BE2C (cell line): Measurements from ENCODE around the gene JUNB.

Source experiments
- DNase-seq: peaks from one replicate; pipeline ENCODE4 v3.0.0-alpha.2; 2020
- H3K27me3 ChIP-seq: fragments of 250-450 bp; sonication (Bioruptor Pico); 2 replicates; pipeline ENCODE4 v1.5.1; 2020; ENCODE audit warnings: mild to moderate bottlenecking
- H3K36me3 ChIP-seq: fragments of 250-450 bp; sonication (Bioruptor Pico); 2 replicates; pipeline ENCODE4 v1.5.1; 2020; ENCODE audit warnings: mild to moderate bottlenecking
- H3K4me1 ChIP-seq: fragments of 250-450 bp; sonication (Bioruptor Pico); 2 replicates; pipeline ENCODE4 v1.5.1; 2020
- H3K4me3 ChIP-seq: 2 replicates; pipeline ENCODE4 v1.5.1; 2011; ENCODE audit warnings: low read depth, low read length
- H3K9me3 ChIP-seq: fragments of 250-450 bp; sonication (Bioruptor Pico); 2 replicates; pipeline ENCODE4 v1.5.1; 2020
- TF ChIP-seq, protein P1 (sequence below): IDR thresholded peaks from 2 replicates; pipeline ENCODE4 v1.5.1; 2012; ENCODE audit warnings: mild to moderate bottlenecking, low read depth, low read length

Gene JUNB

DNA sequence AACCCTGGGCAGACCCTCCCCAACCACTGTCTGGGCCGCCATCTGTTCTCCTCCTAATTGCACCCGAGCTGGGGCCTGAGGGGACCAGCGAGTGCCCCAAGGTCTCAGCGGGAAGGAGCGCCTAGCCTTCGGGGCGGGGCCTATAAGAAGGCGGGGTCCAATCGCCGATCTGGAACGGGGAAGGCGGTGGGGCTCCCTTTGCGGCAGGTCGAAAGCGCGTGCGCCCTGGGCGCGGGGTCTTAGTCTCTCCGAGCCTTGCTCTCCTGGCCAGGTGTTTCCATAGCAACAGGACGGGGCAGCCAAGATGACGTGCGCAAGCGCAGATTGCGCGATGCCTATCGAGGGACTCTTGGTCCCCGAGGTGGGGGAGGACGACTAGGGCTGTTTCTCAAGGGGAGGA is 49.8 kb downstream of the JUNB start:
- DNase-seq = peak; percentile 93
- no peaks in the 10 kb centered on the region for H3K27me3 ChIP-seq
- H3K9me3 ChIP-seq = no peaks in the 10 kb centered on the region
- H3K4me1 ChIP-seq = peaks cover 16% of the 10 kb centered on the region
- TF ChIP-seq, protein P1, sequence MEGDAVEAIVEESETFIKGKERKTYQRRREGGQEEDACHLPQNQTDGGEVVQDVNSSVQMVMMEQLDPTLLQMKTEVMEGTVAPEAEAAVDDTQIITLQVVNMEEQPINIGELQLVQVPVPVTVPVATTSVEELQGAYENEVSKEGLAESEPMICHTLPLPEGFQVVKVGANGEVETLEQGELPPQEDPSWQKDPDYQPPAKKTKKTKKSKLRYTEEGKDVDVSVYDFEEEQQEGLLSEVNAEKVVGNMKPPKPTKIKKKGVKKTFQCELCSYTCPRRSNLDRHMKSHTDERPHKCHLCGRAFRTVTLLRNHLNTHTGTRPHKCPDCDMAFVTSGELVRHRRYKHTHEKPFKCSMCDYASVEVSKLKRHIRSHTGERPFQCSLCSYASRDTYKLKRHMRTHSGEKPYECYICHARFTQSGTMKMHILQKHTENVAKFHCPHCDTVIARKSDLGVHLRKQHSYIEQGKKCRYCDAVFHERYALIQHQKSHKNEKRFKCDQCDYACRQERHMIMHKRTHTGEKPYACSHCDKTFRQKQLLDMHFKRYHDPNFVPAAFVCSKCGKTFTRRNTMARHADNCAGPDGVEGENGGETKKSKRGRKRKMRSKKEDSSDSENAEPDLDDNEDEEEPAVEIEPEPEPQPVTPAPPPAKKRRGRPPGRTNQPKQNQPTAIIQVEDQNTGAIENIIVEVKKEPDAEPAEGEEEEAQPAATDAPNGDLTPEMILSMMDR = no peak
- H3K4me3 ChIP-seq = peak overlapping the region; percentile 58
- H3K36me3 ChIP-seq = peaks cover 10% of the 10 kb centered on the region; the same call in 1 of the 2 replicates

DNA sequence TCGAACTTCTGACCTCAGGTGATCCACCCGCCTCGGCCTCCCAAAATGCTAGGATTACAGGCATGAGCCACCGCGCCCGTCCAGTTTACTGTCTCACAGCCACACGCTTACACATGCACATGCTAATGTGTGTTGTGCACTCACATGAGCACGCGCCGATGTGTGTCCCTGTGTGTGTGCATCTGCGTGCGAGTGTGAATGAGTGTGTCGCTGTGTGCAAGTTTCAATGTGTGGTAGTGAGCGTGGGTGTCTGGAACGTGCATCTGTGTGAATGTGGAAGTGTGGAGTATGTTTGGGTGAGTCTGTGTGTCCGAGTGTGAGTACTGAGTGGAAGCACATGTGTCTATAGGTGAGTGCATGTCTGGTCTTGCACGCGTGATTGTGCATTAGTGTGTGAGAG is 51.2 kb downstream of the JUNB start:
- Histone ChIP-seq H3K9me3 (no peaks in the 10 kb centered on the region), H3K4me3 (no peak overlapping the region), H3K36me3 (peaks cover 10% of the 10 kb centered on the region; the same call in 1 of the 2 replicates), H3K27me3 (no peaks in the 10 kb centered on the region), H3K4me1 (peaks cover 18% of the 10 kb centered on the region)
- no peak for DNase-seq
- TF ChIP-seq, protein P1 = no peak
